ENCODE data around the gene KRTAP5-4. TPM values are rescaled to one million over a fixed set of nuclear protein-coding genes. Genes with fewer than 3 reads are reported as not detected.

Gene KRTAP5-4
- total RNA-seq, 1 donor from 2014 or later = not detected

- H3K4me3 Mint-ChIP-seq = peak overlapping the region; percentile 73
- H3K27ac Mint-ChIP-seq = peak overlapping the region; percentile 72
- peaks cover 3% of the 10 kb centered on the region for H3K9me3 Mint-ChIP-seq
- H3K27me3 Mint-ChIP-seq = peaks cover 40% of the 10 kb centered on the region
- no peak for TF ChIP-seq CTCF (conservative IDR thresholded peaks at IDR 0.05)
- no peak for DNase-seq (ENCODE audit: extremely low spot score, unreplicated experiment)
- H3K4me1 Mint-ChIP-seq (ENCODE audit: unreplicated experiment) = peaks cover 5% of the 10 kb centered on the region
- no peaks in the 10 kb centered on the region for H3K36me3 Mint-ChIP-seq
Observed at GRCh38 chr11:1573077-1573902, 48.6 kb downstream of the KRTAP5-4 start.

GRCh38 chr11:1572197-1573076, 49.5 kb downstream of the KRTAP5-4 start, which contains the start of gene DUSP8:
Gene DUSP8, minus strand, starts transcription at chr11:1572271. Its CDS starts 6,445 bp downstream, at chr11:1565826.
- Mint-ChIP-seq H3K4me3 (no peak within 1 kb of the TSS), H3K36me3 (no peaks in the 10 kb centered on the region), H3K27me3 (peaks cover 37% of the 10 kb centered on the region), H3K27ac (no peak within 1 kb of the TSS), H3K9me3 (no peaks in the 10 kb centered on the region), H3K4me1 (ENCODE audit: unreplicated experiment) (peaks cover 5% of the 10 kb centered on the region)
- DNase-seq (ENCODE audit: extremely low spot score, unreplicated experiment) = peak; percentile 94
- TF ChIP-seq CTCF (conservative IDR thresholded peaks at IDR 0.05) = no peak

GRCh38 chr11:1571760-1572196, 50.2 kb downstream of the KRTAP5-4 start:
- no peak for TF ChIP-seq CTCF (conservative IDR thresholded peaks at IDR 0.05)
- Mint-ChIP-seq H3K27ac (no peak overlapping the region), H3K9me3 (no peaks in the 10 kb centered on the region), H3K36me3 (no peaks in the 10 kb centered on the region), H3K4me1 (ENCODE audit: unreplicated experiment) (peaks cover 5% of the 10 kb centered on the region), H3K4me3 (no peak overlapping the region), H3K27me3 (peaks cover 36% of the 10 kb centered on the region)
- DNase-seq (ENCODE audit: extremely low spot score, unreplicated experiment) = no peak

Other genes starting within 250 kb of the KRTAP5-4 start
- 8.6 and 13.8 TPM in 2 replicates for gene BRSK2, start 232.2 kb downstream of the KRTAP5-4 start, total RNA-seq (ENCODE audit: low replicate concordance)
- 39.6 and 46.8 TPM in 2 replicates for gene MOB2, start 135.4 kb downstream of the KRTAP5-4 start, total RNA-seq (ENCODE audit: low replicate concordance)
- 8.4 and 16.1 TPM in 2 replicates for gene DUSP8, start 49.9 kb downstream of the KRTAP5-4 start, total RNA-seq (ENCODE audit: low replicate concordance)
- not detected in 2 replicates for gene KRTAP5-1, start 36.9 kb downstream of the KRTAP5-4 start, total RNA-seq (ENCODE audit: low replicate concordance)
- gene KRTAP5-2, start 23.8 kb downstream of the KRTAP5-4 start, total RNA-seq (ENCODE audit: low replicate concordance) = not detected in 2 replicates
- not detected in 2 replicates for gene KRTAP5-3, start 13.7 kb downstream of the KRTAP5-4 start, total RNA-seq (ENCODE audit: low replicate concordance)
- gene KRTAP5-5, start 7.6 kb upstream of the KRTAP5-4 start, total RNA-seq (ENCODE audit: low replicate concordance) = not detected in 2 replicates
- gene KRTAP5-6, start 75.1 kb upstream of the KRTAP5-4 start, total RNA-seq (ENCODE audit: low replicate concordance) = not detected in 2 replicates
- gene IFITM10, start 128.5 kb upstream of the KRTAP5-4 start, total RNA-seq (ENCODE audit: low replicate concordance) = 3.4 and 7.4 TPM in 2 replicates
- gene CTSD, start 141.8 kb upstream of the KRTAP5-4 start, total RNA-seq (ENCODE audit: low replicate concordance) = 318 and 557 TPM in 2 replicates
- 4.5 and 7.9 TPM in 2 replicates for gene SYT8, start 212.9 kb upstream of the KRTAP5-4 start, total RNA-seq (ENCODE audit: low replicate concordance)
- gene TNNI2, start 216.8 kb upstream of the KRTAP5-4 start, total RNA-seq (ENCODE audit: low replicate concordance) = 1.7 and 3.9 TPM in 2 replicates
- 0.50 and 0.53 TPM in 2 replicates for gene LSP1, start 230.9 kb upstream of the KRTAP5-4 start, total RNA-seq (ENCODE audit: low replicate concordance)

Data from type B pancreatic cell (in vitro differentiated cells).